PFSK-1 (cell line): ENCODE measurements around the gene STK24.

ENCODE experiments used
- FOXP2 ChIP-seq: optimal IDR thresholded peaks from 2 replicates; pipeline ENCODE3; 2011; ENCODE audit warnings: borderline replicate concordance, control low read depth, inconsistent platforms; ENCODE audit not compliant: insufficient read depth; ENCODE audit errors: extremely low read length, extremely low read depth
- POLR2AphosphoS5 ChIP-seq: IDR thresholded peaks from 2 replicates; pipeline ENCODE4 v1.6.1; 2012; ENCODE audit warnings: low read depth, mild to moderate bottlenecking, control low read depth, low read length, moderate library complexity
- SIN3A ChIP-seq: IDR thresholded peaks from 2 replicates; pipeline ENCODE4 v1.6.1; 2012; ENCODE audit warnings: mild to moderate bottlenecking, low read length, moderate library complexity, borderline replicate concordance; ENCODE audit not compliant: insufficient read depth
- TAF1 ChIP-seq: IDR thresholded peaks from 2 replicates; pipeline ENCODE4 v1.6.1; 2012; ENCODE audit warnings: low read length, control low read depth, borderline replicate concordance; ENCODE audit not compliant: insufficient read depth
- TF ChIP-seq, protein P1 (sequence below), 2 experiments: IDR thresholded peaks; 2 replicates each; pipeline versions ENCODE4 v1.6.1 to v1.8.0; 2011 to 2012; ENCODE audit warnings: low read depth in 2 of 2, low read length in 2 of 2, control low read depth in 1 of 2, inconsistent platforms in 1 of 2, mild to moderate bottlenecking in 1 of 2, moderate library complexity in 1 of 2; ENCODE audit not compliant: insufficient read depth in 1 of 2

The STK24 gene

DNA sequence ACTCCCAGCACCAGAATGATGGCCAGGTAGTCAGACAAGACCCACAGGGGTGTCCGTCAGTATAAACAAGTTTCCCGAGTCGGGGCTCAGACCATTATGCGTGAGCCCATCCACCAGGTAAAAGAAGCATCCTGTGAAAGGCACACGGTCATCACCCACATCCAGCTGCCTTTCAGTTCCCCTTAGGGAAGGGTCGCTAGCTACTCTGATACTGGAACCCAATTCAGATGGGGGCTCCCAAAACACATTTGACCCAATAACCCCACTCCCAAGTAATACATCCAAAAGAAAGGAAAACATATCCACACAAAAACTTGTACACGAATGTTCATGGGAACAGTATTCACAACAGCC lies 66.8 kb downstream of the STK24 start:
- TF ChIP-seq POLR2AphosphoS5 (no peak), FOXP2 (no peak), TAF1 (no peak), SIN3A (no peak)
- TF ChIP-seq, protein P1, sequence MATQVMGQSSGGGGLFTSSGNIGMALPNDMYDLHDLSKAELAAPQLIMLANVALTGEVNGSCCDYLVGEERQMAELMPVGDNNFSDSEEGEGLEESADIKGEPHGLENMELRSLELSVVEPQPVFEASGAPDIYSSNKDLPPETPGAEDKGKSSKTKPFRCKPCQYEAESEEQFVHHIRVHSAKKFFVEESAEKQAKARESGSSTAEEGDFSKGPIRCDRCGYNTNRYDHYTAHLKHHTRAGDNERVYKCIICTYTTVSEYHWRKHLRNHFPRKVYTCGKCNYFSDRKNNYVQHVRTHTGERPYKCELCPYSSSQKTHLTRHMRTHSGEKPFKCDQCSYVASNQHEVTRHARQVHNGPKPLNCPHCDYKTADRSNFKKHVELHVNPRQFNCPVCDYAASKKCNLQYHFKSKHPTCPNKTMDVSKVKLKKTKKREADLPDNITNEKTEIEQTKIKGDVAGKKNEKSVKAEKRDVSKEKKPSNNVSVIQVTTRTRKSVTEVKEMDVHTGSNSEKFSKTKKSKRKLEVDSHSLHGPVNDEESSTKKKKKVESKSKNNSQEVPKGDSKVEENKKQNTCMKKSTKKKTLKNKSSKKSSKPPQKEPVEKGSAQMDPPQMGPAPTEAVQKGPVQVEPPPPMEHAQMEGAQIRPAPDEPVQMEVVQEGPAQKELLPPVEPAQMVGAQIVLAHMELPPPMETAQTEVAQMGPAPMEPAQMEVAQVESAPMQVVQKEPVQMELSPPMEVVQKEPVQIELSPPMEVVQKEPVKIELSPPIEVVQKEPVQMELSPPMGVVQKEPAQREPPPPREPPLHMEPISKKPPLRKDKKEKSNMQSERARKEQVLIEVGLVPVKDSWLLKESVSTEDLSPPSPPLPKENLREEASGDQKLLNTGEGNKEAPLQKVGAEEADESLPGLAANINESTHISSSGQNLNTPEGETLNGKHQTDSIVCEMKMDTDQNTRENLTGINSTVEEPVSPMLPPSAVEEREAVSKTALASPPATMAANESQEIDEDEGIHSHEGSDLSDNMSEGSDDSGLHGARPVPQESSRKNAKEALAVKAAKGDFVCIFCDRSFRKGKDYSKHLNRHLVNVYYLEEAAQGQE (IDR thresholded peaks at IDR 0.05; ENCODE audit: insufficient read depth in 1 of 2, low read depth in 2 of 2, low read length in 2 of 2): no peak

DNA sequence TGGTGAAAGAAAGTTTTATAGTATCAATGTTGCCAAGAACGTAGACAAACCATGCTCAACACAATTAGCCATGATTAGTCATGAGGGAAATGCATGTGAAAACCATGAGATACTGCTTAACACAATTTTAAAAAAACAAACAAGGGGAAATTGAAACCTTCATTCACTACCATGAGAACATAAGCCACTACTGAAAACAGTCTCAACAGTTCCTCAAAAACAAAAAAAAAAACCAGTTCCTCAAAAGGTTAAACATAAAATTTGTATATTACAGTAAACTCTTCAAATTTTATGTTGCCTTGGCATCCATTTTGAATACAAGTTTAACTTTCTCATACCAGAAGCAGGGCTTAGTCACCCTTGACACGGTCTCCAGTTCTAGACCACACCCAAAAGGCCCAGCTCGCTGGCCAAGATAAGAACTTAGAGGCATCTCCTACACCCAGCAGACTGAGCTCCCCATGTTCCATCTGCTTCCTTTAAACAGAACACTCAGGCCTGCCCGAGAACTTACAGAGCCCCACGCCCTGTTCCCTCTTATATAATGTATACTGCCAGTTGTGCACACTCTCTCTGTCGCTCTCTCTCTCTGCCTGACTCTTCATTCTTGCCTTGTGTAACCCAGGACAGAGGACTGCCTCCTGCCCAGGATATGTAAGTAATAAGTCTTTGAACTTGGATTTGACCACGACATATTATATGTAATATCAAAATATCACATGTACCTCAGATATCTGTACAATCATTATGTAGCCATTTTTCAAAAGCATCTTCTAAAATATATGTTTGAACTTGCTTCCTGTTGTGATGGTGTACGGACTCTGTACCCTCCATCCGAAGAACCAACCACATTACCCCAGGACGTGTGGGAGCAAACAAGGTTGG lies 67.4 kb downstream of the STK24 start:
- TF ChIP-seq FOXP2: no peak
- TF ChIP-seq TAF1: no peak
- TF ChIP-seq, protein P1 (IDR thresholded peaks at IDR 0.05; ENCODE audit: insufficient read depth in 1 of 2, low read depth in 2 of 2, low read length in 2 of 2): no peak
- TF ChIP-seq SIN3A: no peak
- no peak for TF ChIP-seq POLR2AphosphoS5

DNA sequence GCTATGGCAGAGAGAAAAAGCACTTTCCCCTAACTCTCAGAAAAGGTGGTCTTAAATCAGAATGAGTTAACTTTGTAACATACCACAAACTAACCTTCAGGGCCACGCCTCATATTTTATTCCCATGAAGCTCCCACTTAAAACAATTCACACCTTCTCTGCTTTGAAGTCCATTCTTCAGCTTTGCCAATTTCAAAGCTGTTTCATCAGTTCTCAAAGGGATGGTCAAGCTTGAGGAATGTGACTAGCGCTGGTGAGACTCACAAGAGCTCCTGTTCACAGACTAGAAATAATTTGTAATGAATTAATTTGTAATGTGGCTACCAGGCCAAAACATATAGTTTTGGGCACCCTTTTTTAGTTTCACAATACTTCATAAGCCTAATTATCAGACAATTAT lies 68.2 kb downstream of the STK24 start:
- TF ChIP-seq POLR2AphosphoS5 (no peak), FOXP2 (no peak), TAF1 (no peak), SIN3A (no peak)
- TF ChIP-seq, protein P1 (IDR thresholded peaks at IDR 0.05; ENCODE audit: insufficient read depth in 1 of 2, low read depth in 2 of 2, low read length in 2 of 2): no peak

DNA sequence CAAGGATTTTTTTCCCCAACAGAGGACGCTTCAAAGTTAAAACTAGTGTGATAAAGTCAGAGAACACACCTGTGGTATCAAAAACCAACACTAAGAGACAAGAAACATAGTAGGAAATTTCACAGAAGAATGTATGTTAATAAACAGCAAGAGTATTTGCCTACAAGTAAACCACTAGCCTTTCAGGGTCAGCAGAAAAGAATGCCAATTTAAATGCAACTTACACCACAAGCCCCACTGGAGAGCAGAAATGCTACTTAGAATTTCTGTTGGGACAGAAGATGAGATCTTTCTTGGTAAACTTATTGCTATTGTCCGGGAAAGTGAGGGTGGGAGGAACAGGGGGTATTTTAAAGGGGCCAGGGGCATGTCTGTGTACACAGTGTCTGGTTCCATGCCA lies 68.6 kb downstream of the STK24 start:
- TF ChIP-seq POLR2AphosphoS5 (no peak), TAF1 (no peak)

DNA sequence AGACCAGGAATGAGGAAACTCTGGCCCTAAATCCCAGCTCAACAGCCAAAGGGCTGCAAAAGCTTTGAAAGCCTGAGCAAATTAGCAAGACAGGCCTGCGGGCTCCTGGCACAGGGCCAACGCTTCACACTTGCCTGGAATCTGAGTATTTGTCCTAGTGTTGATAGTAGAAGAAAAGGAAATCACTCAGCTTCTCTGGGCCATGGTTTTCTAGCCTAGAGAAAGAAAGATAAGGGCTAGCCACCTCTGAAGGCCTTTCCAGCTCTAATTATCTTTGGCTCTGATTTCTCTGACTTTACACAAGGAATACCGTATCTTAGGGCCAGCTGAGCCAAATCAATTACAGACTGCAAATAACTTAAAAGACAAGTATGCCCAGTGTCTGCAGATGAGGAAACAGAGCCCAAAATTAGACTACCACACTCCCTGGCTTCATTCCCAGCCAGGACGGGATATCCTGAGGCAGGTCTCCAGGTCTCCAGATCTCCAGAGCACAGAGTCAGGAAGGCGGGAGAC lies 69.6 kb downstream of the STK24 start:
- TF ChIP-seq TAF1: no peak
- TF ChIP-seq SIN3A: no peak
- TF ChIP-seq FOXP2: no peak
- no peak for TF ChIP-seq POLR2AphosphoS5
- TF ChIP-seq, protein P1 (IDR thresholded peaks at IDR 0.05; ENCODE audit: insufficient read depth in 1 of 2, low read depth in 2 of 2, low read length in 2 of 2): no peak
